NCI-H187 treated with DMSO at 0.1 percent for 48 hours (cell line): ENCODE results near the gene MCM9.

ENCODE experiments used
- DNase-seq: peaks from one replicate; lab custom pipeline; 2025; lab: John Stamatoyannopoulos, UW

MCM9 gene

DNA sequence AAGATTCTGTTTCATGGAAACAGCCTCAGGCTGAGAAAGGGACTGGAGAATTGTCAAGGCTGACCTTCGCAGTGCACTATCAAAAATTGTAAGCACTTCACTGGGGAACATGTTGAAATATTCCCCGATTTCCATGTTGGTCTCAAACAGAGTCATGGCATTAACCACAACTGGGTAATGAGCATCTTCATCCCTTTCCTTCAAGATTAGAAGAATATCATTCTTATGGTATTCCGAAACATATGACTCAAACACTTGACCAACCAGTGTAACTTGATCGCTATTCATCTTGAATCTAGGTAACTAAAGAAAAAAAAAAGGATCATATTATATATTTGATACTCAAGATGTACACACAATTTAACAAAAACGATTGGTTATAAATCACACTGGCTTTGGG is 3.5 kb downstream of the MCM9 start:
- DNase-seq: no peak

DNA sequence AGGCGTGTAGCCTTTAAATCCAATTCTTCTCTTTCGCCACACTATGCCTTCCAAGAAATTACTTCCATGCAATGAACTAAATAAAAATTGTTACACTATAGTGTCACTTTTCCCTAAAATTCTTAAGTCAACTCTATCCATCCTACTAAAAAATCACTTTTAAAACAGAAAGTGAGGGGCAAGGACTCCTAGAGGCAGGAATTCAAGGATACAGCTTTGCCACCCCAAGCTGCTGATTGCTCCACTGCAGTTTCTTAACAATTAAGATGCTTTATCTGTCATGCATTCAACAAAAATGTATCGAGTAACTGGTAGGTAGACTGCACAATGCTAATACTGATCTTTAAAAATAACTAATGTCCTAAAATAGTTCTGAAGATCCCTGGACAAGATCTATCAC is 4.3 kb downstream of the MCM9 start:
- no peak for DNase-seq

GRCh38 chr6:118923035-118923434 is 11.9 kb downstream of the MCM9 start:
- DNase-seq: no peak

DNA sequence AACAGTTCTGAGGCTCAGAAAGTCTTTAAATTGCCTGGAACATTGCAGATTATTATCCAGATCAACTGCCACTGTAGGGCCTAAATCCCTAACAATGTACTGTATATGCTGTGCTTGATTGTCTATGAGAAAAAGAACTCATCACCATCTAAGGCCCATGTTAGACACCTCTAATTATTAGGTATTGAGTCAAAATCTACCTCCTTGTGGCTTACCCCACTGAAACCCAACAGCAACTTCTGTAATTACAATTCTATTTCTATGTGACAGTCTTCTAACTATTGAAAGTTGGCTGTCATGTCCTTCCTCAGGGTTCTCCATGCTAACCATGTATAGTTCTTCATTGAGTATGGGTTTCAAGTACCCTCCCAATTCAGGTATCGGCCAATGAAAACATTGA is 13.9 kb downstream of the MCM9 start:
- DNase-seq: no peak

GRCh38 chr6:118918329-118918725 is 16.6 kb downstream of the MCM9 start:
- no peak for DNase-seq

DNA sequence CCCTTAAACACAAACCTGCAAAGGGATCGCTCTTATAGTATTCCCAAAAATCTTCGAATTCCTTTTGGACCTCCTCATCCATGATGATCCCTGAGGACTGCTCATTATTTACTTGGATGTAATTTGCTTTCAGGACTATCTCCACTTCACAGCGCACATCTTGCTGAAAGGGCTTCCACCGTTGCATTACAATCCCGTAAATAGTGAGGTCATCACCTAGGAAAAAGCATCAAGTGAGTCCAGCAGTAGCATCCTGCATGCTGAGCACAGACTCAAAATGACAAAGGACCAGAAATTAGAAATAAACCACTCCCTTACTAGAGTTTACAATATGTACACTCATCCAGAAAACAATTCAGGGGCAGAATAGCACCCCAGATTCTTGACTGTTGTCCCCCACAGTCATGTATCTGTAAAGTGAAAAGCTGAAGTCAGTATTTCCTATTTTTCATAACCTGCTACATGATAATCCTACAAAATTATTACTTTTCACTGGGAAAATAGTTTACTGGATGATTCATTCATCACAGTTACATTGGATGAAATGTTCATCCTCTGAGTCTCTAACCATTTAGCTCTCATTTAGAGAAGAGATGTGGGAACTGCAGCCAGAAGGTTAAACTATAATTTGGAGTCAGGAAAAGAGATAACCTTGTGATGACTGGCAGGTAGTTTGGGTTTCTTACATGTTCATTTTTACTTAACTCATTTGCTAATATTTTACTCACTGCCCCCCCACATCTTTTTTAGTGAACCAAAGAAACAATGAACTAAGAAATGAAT is 17.2 kb downstream of the MCM9 start:
- DNase-seq: no peak

GRCh38 chr6:118914598-118914997 is 20.4 kb downstream of the MCM9 start:
- no peak for DNase-seq

- DNase-seq: no peak
These were observed 21.8 kb downstream of the MCM9 start for GRCh38 chr6:118913161-118913560.

DNA sequence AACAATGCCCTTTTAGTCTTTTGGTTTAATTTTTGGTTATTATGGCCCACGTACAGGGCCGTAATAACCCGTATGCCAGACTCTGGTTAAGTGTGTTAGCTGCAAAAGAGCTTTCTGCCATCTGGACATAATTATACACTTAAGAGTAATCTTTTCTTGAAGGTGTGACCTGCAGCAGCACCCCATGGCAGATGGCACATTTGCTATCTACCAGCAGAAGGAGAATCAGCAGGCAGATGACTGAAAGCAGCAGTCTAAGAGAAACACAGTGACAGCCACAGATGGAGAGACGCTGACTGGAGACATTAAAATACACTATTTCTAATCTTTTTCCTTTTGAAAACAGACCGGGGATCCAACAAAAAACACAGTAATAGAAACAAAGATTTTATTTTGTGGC is 22.3 kb downstream of the MCM9 start:
- DNase-seq: no peak

DNA sequence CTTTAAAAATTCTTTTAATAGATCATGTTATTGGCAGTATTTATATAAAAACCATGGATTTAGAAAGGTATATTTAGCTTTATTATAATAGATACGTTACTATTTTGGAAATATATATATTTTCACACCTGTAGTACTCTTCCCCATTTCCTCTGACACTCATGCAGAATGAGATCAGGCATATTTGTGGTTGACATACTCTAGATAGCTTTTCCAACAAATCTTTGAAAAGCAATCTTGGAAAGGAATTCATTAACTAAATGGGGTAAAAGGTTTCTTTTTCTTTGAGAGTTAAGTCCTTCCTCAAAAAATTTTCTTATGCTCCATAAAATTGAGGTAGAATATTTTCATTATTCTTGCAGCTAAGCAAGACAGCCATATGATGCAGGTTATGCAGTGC is 26.5 kb downstream of the MCM9 start:
- no peak for DNase-seq

- DNase-seq: no peak
These were observed 29.1 kb downstream of the MCM9 start for GRCh38 chr6:118905851-118906250.

- no peak for DNase-seq
These were observed 29.9 kb downstream of the MCM9 start for GRCh38 chr6:118905084-118905483.

- no peak for DNase-seq
These were observed 31.3 kb downstream of the MCM9 start for GRCh38 chr6:118903691-118904090.

DNA sequence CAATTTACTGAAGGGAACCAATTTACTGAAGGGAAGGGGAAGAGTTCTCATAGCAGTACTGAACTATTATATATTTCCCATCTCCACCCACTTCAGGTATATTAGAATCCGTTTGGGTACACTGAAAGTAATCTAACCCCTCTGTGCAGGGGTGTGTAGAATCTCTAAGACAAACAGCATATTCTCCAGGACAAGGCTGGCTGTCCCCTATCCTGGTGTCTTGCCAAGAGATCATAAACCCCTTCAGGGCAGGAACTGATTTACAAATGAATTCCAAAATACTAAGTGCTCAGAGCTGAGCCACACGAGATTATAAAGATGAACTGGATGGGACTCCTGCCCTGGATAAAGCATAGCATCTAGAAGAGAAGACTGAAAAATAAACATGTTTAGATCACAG is 31.8 kb downstream of the MCM9 start:
- DNase-seq: no peak

DNA sequence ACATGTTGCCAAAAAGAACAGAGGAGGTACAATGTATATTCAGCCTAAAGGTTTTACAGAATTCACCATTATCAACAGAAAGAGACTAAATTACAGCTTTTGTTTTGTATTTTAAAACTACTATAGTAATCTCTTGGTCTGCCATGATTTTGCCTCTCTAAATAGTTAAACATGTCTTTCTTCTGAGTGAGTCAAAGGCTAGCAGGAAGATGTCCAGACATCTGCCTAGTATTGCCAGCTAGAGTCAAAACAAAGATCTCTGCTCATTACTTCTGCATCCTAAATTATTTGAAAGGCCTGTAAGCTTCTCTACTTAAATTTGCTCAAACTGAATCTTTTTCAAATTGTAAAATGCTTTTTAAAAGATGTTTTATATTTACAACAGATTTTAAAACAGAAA is 32.2 kb downstream of the MCM9 start:
- DNase-seq: no peak

GRCh38 chr6:118899948-118900347 is 35.0 kb downstream of the MCM9 start:
- DNase-seq: no peak

- no peak for DNase-seq
These were observed 37.6 kb downstream of the MCM9 start for GRCh38 chr6:118897386-118897785.

DNA sequence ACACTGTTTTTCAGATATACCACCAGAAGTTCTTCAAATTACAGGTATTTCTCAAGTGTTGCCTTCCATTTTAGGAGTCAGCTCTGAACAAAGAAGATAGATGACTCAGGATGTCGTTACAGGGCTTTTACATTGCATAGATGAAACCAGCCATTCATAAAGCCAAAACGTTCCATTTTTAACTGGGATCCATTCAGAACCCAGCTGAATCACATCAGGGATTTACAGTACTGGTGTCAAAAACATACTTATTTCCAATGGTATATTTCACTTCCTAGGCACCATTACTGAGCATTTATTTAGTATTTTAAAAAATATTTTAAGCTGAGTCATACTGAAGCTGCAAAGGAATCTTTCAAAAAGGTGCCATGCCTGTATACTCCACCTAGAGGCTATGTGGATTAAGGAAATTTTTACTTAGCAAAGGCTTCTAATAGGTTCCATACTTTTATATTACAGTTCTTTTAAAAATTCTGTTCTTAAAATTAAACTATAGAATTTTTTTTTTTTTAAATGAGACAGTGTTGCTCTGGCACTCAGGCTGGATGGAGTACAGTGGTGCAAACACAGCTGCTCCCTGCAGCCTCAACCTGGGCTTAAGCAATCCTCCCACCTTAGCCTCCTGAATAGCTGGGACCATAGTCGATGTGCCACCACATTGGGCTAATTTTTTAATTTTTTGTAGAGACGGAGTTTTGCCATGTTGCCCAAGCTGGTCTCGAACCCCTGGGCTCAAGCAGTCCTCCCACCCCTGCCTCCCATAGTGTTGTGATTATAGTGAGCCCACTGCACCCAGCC is 38.4 kb downstream of the MCM9 start:
- no peak for DNase-seq

GRCh38 chr6:118895859-118896258 is 39.1 kb downstream of the MCM9 start:
- DNase-seq: no peak

GRCh38 chr6:118895261-118895560 is 39.7 kb downstream of the MCM9 start:
- DNase-seq: no peak

GRCh38 chr6:118894425-118895260 is 40.3 kb downstream of the MCM9 start:
- DNase-seq: no peak

DNA sequence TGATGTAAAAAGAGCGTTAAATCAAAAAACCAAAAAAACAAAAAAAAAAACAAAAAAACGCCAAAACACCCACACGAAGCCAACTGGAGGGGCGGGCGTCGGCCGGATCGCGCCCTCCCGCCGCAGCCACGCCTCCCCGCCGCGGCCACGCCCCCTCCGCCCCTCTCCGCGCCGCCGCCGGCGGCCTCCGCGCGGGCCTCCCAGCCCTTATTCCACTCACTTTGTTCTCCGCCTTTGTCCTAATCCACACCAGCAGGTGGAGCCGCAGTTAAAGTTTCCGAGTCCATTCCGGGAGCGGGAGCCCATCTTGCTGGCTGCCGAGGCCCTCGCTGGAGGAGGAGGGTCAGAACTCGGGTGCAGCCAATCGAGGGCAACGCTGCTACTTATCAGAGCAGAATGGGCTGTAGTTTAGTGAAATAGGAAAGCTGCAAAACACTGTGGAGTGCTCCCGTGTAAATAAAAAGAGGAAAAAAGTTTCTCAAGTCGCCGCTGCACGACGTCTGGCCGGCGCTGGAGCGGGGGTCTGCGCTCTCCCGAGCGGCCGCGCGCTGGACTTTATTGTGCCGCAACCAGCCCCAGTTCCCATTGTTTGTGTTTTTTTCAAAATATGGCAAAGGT is 41.0 kb downstream of the MCM9 start, which contains the start of gene ASF1A:
TSS of gene ASF1A (plus strand) at position 346 of the 618 bp plus-strand sequence. CDS start at position 608, 262 bp downstream.
- DNase-seq: peak; percentile 95
